Hepatocyte (in vitro differentiated cells): ENCODE measurements around the gene MYO3B. TPM values are rescaled to one million over a fixed set of nuclear protein-coding genes. Genes with fewer than 3 reads are reported as not detected.

Experiments
- DNase-seq: peaks from one replicate; pipeline ENCODE4 v3.0.0-alpha.2; 2016; ENCODE audit warnings: low spot score
- H2AFZ ChIP-seq: fragments of 200-600 bp; sonication (generic); 2 replicates; pipeline ENCODE4 v1.6.0; 2016; ENCODE audit warnings: antibody characterized with exemption, mild to moderate bottlenecking
- H3K27ac ChIP-seq: fragments of 200-600 bp; sonication (generic); 2 replicates; pipeline ENCODE4 v1.5.1; 2016; ENCODE audit warnings: mild to moderate bottlenecking
- H3K27me3 ChIP-seq: fragments of 200-600 bp; sonication (generic); 2 replicates; pipeline ENCODE4 v1.6.1; 2016
- H3K36me3 ChIP-seq: fragments of 200-600 bp; sonication (generic); replicated peaks from 2 replicates; pipeline ENCODE4 v1.5.1; 2016; ENCODE audit warnings: low read depth; ENCODE audit not compliant: insufficient read depth
- H3K4me1 ChIP-seq: fragments of 200-600 bp; sonication (generic); 2 replicates; pipeline ENCODE4 v1.5.1; 2016; ENCODE audit warnings: mild to moderate bottlenecking, moderate library complexity; ENCODE audit not compliant: insufficient read depth
- H3K4me2 ChIP-seq: fragments of 200-600 bp; sonication (generic); 2 replicates; pipeline ENCODE4 v1.6.0; 2016
- H3K4me3 ChIP-seq: fragments of 200-600 bp; sonication (generic); 2 replicates; pipeline ENCODE4 v1.5.1; 2016; ENCODE audit warnings: mild to moderate bottlenecking
- H3K79me2 ChIP-seq: fragments of 200-600 bp; sonication (generic); 2 replicates; pipeline ENCODE4 v1.6.0; 2017; ENCODE audit warnings: mild to moderate bottlenecking
- H3K9me2 ChIP-seq: fragments of 200-600 bp; sonication (generic); replicated peaks from 2 replicates; pipeline ENCODE4 v1.6.0; 2017; ENCODE audit warnings: mild to moderate bottlenecking; ENCODE audit not compliant: insufficient read depth
- H3K9me3 ChIP-seq: fragments of 200-600 bp; sonication (generic); 2 replicates; pipeline ENCODE4 v1.5.1; 2016; ENCODE audit warnings: low read depth, mild to moderate bottlenecking
- H4K20me1 ChIP-seq: fragments of 200-600 bp; sonication (generic); 2 replicates; pipeline ENCODE4 v1.6.0; 2016; ENCODE audit warnings: mild to moderate bottlenecking; ENCODE audit not compliant: insufficient read depth, poor library complexity, severe bottlenecking
- CTCF ChIP-seq: fragments of 200-600 bp; sonication (generic); IDR thresholded peaks from 2 replicates; pipeline ENCODE4 v1.5.1; 2016; ENCODE audit warnings: antibody characterized with exemption, mild to moderate bottlenecking; ENCODE audit not compliant: poor library complexity
- EZH2 ChIP-seq: fragments of 200-600 bp; sonication (generic); IDR thresholded peaks from 2 replicates; pipeline ENCODE4 v1.6.1; 2016; ENCODE audit warnings: antibody characterized with exemption, mild to moderate bottlenecking, borderline replicate concordance
- EZH2phosphoT487 ChIP-seq: fragments of 200-600 bp; sonication (generic); IDR thresholded peaks from one replicate; pipeline ENCODE4 v1.6.1; 2018; ENCODE audit warnings: antibody characterized with exemption, mild to moderate bottlenecking, low read depth, moderate library complexity; ENCODE audit not compliant: unreplicated experiment, severe bottlenecking
- WGBS: methylation state at CpG from one replicate; pipeline ENCODE4 v1.1.6; 2016; ENCODE audit warnings: low lambda C conversion rate; ENCODE audit errors: missing lambda C conversion rate; 5-methylcytosine and 5-hydroxymethylcytosine counted together
- polyA plus RNA-seq: library from polyadenylated mRNA; unstranded; fragments of >200 nt; fragmentation: Nextera tagmentation; extraction: Ambion mirVana; gene quantifications from 2 replicates; pipeline ENCODE4 v1.2.1, GENCODE V29; 2016
- total RNA-seq: library from RNA; depleted of rRNA; stranded (reverse); fragments of >200 nt; gene quantifications from 2 replicates; pipeline ENCODE4 v1.2.3, GENCODE V29; 2014

Gene MYO3B
- total and polyA plus RNA-seq, 2 experiments from 2014 or later, result 0.63 to 1.1 TPM

- 40% methylated on average over 4 of the region's 4 CpGs for WGBS
- no peak overlapping the region for H3K4me3 ChIP-seq
- H3K4me1 ChIP-seq, result no peaks in the 10 kb centered on the region
- no peaks in the 10 kb centered on the region for H3K9me3 ChIP-seq
- no peak overlapping the region for H3K27ac ChIP-seq
- DNase-seq, result no peak
- H4K20me1 ChIP-seq, result no peaks in the 10 kb centered on the region
- H3K36me3 ChIP-seq, result no peaks in the 10 kb centered on the region
- TF ChIP-seq CTCF (no peak), EZH2phosphoT487 (no peak), EZH2 (no peak)
- peaks cover 14% of the 10 kb centered on the region for H3K27me3 ChIP-seq
- H2AFZ ChIP-seq, result no peak overlapping the region
- H3K9me2 ChIP-seq, result no peaks in the 10 kb centered on the region
- H3K79me2 ChIP-seq, result no peaks in the 10 kb centered on the region
- H3K4me2 ChIP-seq, result no peak overlapping the region
These were observed 60.8 kb downstream of the MYO3B start for GRCh38 chr2:170238776-170239175.

- no peak overlapping the region for H3K27ac ChIP-seq
- WGBS, result 70% methylated on average over 2 of the region's 2 CpGs
- no peaks in the 10 kb centered on the region for H4K20me1 ChIP-seq
- H3K4me3 ChIP-seq, result no peak overlapping the region
- H3K27me3 ChIP-seq, result peaks cover 10% of the 10 kb centered on the region
- no peaks in the 10 kb centered on the region for H3K79me2 ChIP-seq
- H3K4me1 ChIP-seq, result no peaks in the 10 kb centered on the region
- no peak for DNase-seq
- H3K9me3 ChIP-seq, result no peaks in the 10 kb centered on the region
- H3K4me2 ChIP-seq, result no peak overlapping the region
- no peaks in the 10 kb centered on the region for H3K36me3 ChIP-seq
- no peaks in the 10 kb centered on the region for H3K9me2 ChIP-seq
- no peak overlapping the region for H2AFZ ChIP-seq
- TF ChIP-seq EZH2 (no peak), EZH2phosphoT487 (no peak), CTCF (no peak)
These were observed 62.7 kb downstream of the MYO3B start for GRCh38 chr2:170240629-170241028.

- TF ChIP-seq EZH2, result no peak
- TF ChIP-seq EZH2phosphoT487, result no peak
- TF ChIP-seq CTCF, result no peak
- H3K4me1 ChIP-seq, result no peaks in the 10 kb centered on the region
- H3K79me2 ChIP-seq, result no peaks in the 10 kb centered on the region
- no peak overlapping the region for H2AFZ ChIP-seq
- H3K9me3 ChIP-seq, result no peaks in the 10 kb centered on the region
- no peak overlapping the region for H3K27ac ChIP-seq
- no peak overlapping the region for H3K4me2 ChIP-seq
- no peak for DNase-seq
- H3K27me3 ChIP-seq, result peaks cover 10% of the 10 kb centered on the region
- H3K9me2 ChIP-seq, result no peaks in the 10 kb centered on the region
- WGBS, result 74% methylated on average over 2 of the region's 2 CpGs
- no peak overlapping the region for H3K4me3 ChIP-seq
- H4K20me1 ChIP-seq, result no peaks in the 10 kb centered on the region
- no peaks in the 10 kb centered on the region for H3K36me3 ChIP-seq
These were observed 63.8 kb downstream of the MYO3B start for GRCh38 chr2:170241756-170242155.
